ENCODE measurements around the gene ARL2BP. TPM values are rescaled to one million over a fixed set of nuclear protein-coding genes. Genes with fewer than 3 reads are reported as not detected.

ARL2BP gene
- total and polyA plus RNA-seq, 12 donors = 33.4 to 57.9 (median 45.9) TPM

GRCh38 chr16:57257455-57258070, 12.5 kb downstream of the ARL2BP start:
- intact Hi-C loops (cut with DNase I) = no loop called here
- Histone ChIP-seq H3K4me1 (peaks cover 3 to 16% (median 11%) of the 10 kb centered on the region in 9 donors), H3K27me3 (no peaks in the 10 kb centered on the region), H3K36me3 (peaks cover 0 to 44% (median 25%) of the 10 kb centered on the region in 9 donors), H3K27ac (no peak overlapping the region), H3K4me3 (no peak overlapping the region), H3K9me3 (no peaks in the 10 kb centered on the region)
- TF ChIP-seq CTCF (IDR thresholded peaks at IDR 0.05) = no peak
- ATAC-seq (peak in 1 of 8 donors; percentile 4), DNase-seq (no peak)
- WGBS, 2 donors = 89 to 90% methylated on average over 13 of the region's 13 CpGs

GRCh38 chr16:57258226-57258909, 13.3 kb downstream of the ARL2BP start:
- intact Hi-C loops (cut with DNase I) = no loop called here
- WGBS, 2 donors = 96 to 98% methylated on average over 18 of the region's 18 CpGs

GRCh38 chr16:57258910-57259475, 13.9 kb downstream of the ARL2BP start:
- peak in 1 of 8 donors; percentile 5 for ATAC-seq
- 58% methylated on average over 1 of the region's 1 CpG; no CpG with 5 or more reads in 1 of the 2 donors for WGBS, 2 donors
- peaks cover 0 to 29% (median 12%) of the 10 kb centered on the region in 9 donors for H3K36me3 ChIP-seq

More at GRCh38 chr16:57258226-57258909, 13.3 kb downstream of the ARL2BP start:
- Histone ChIP-seq H3K4me3 (no peak overlapping the region), H3K9me3 (no peaks in the 10 kb centered on the region), H3K27me3 (no peaks in the 10 kb centered on the region), H3K27ac (no peak overlapping the region), H3K36me3 (peaks cover 0 to 36% (median 17%) of the 10 kb centered on the region in 9 donors), H3K4me1 (peaks cover 3 to 16% (median 11%) of the 10 kb centered on the region in 9 donors)
- DNase-seq (no peak), ATAC-seq (no peak)
- no peak for TF ChIP-seq CTCF (IDR thresholded peaks at IDR 0.05)

More at GRCh38 chr16:57258910-57259475, 13.9 kb downstream of the ARL2BP start:
- Histone ChIP-seq H3K27me3 (no peaks in the 10 kb centered on the region), H3K4me1 (peaks cover 3 to 16% (median 11%) of the 10 kb centered on the region in 9 donors), H3K9me3 (no peaks in the 10 kb centered on the region), H3K27ac (no peak overlapping the region), H3K4me3 (no peak overlapping the region)
- TF ChIP-seq CTCF (IDR thresholded peaks at IDR 0.05) = no peak
- no peak for DNase-seq
- intact Hi-C loops (cut with DNase I) = no loop called here

Data from heart right ventricle (tissue), 16 donors.